HepG2 (cell line): ENCODE results near the gene LUZP1. TPM values are rescaled to one million over a fixed set of nuclear protein-coding genes. Genes with fewer than 3 reads are reported as not detected.
A peak's percentile ranks its signal among the peaks of the same experiment; 100 is the strongest.

Experiments used
- HNRNPK ChIP-seq: fragments of 200-400 bp; formaldehyde crosslinking; IDR thresholded peaks from 2 replicates; pipeline ENCODE4 v1.6.1; 2018; ENCODE audit warnings: low read length, low read depth, moderate library complexity, mild to moderate bottlenecking; ENCODE audit not compliant: poor library complexity, severe bottlenecking
- KDM6A ChIP-seq: IDR thresholded peaks from 2 replicates; pipeline ENCODE4 v1.6.1; 2016; ENCODE audit warnings: low read depth
- MATR3 ChIP-seq: sonication (generic); formaldehyde crosslinking; IDR thresholded peaks from 2 replicates; pipeline ENCODE4 v1.4.0; 2020; ENCODE audit warnings: missing genetic modification reagents
- MAZ ChIP-seq, 2 experiments: sonication (generic) in 1 of 2; formaldehyde crosslinking in 1 of 2; IDR thresholded peaks; 2 replicates each; pipeline versions ENCODE4 v1.5.0 to v1.6.1; 2012 to 2020; ENCODE audit warnings: low read depth in 2 of 2, mild to moderate bottlenecking in 2 of 2, borderline replicate concordance in 1 of 2, improper control_type of control experiment in 1 of 2, low read length in 1 of 2, missing genetic modification reagents in 1 of 2, moderate library complexity in 1 of 2
- MXD4 ChIP-seq: IDR thresholded peaks from 2 replicates; pipeline ENCODE4 v1.6.1; 2016; ENCODE audit warnings: mild to moderate bottlenecking, missing biosample characterization, missing genetic modification reagents
- NAIF1 ChIP-seq: sonication (generic); formaldehyde crosslinking; IDR thresholded peaks from 2 replicates; pipeline ENCODE4 v1.5.0; 2020; ENCODE audit warnings: mild to moderate bottlenecking, missing genetic modification reagents, borderline replicate concordance
- NFE2L2 ChIP-seq: fragments of 150-350 bp; IDR thresholded peaks from 2 replicates; pipeline ENCODE4 v1.6.1; 2014; ENCODE audit warnings: low read length
- RBM22 ChIP-seq: fragments of 200-400 bp; formaldehyde crosslinking; optimal IDR thresholded peaks from 2 replicates; pipeline ENCODE3; 2017; ENCODE audit warnings: mild to moderate bottlenecking, low read length, moderate library complexity
- REST ChIP-seq, 2 experiments: IDR thresholded peaks; 2 replicates each; pipeline ENCODE4 v1.6.1; 2011 to 2012; ENCODE audit warnings: low read length in 2 of 2, borderline replicate concordance in 1 of 2, low read depth in 1 of 2, mild to moderate bottlenecking in 1 of 2, moderate library complexity in 1 of 2
- RXRA ChIP-seq: sonication (generic); formaldehyde crosslinking; IDR thresholded peaks from 2 replicates; pipeline ENCODE4 v1.5.1; 2020; ENCODE audit warnings: missing genetic modification reagents
- TAF15 ChIP-seq: fragments of 200-400 bp; formaldehyde crosslinking; IDR thresholded peaks from one replicate; pipeline ENCODE4 v1.6.1; 2018; ENCODE audit warnings: mild to moderate bottlenecking, low read depth, low read length; ENCODE audit not compliant: poor library complexity, severe bottlenecking
- TEF ChIP-seq: sonication (generic); formaldehyde crosslinking; IDR thresholded peaks from 2 replicates; pipeline ENCODE4 v1.5.0; 2020; ENCODE audit warnings: missing genetic modification reagents
- YEATS4 ChIP-seq: sonication (generic); formaldehyde crosslinking; IDR thresholded peaks from 2 replicates; pipeline ENCODE4 v1.4.0; 2020; ENCODE audit warnings: missing genetic modification reagents, borderline replicate concordance
- ZBTB49 ChIP-seq: sonication (generic); formaldehyde crosslinking; IDR thresholded peaks from 2 replicates; pipeline ENCODE4 v1.4.0; 2020; ENCODE audit warnings: missing genetic modification reagents, borderline replicate concordance
- ZNF225 ChIP-seq: sonication (generic); formaldehyde crosslinking; IDR thresholded peaks from 2 replicates; pipeline ENCODE4 v1.4.0; 2020; ENCODE audit warnings: mild to moderate bottlenecking, missing genetic modification reagents
- ZNF354B ChIP-seq: sonication (generic); formaldehyde crosslinking; IDR thresholded peaks from 2 replicates; pipeline ENCODE4 v1.8.0; 2022; ENCODE audit warnings: mild to moderate bottlenecking, missing genetic modification reagents
- ZNF468 ChIP-seq: sonication (generic); formaldehyde crosslinking; IDR thresholded peaks from 2 replicates; pipeline ENCODE4 v1.8.0; 2022; ENCODE audit warnings: mild to moderate bottlenecking, moderate library complexity, missing genetic modification reagents
- ZNF775 ChIP-seq: sonication (generic); formaldehyde crosslinking; IDR thresholded peaks from 2 replicates; pipeline ENCODE4 v1.4.0; 2020; ENCODE audit warnings: missing genetic modification reagents, mild to moderate bottlenecking, moderate library complexity, borderline replicate concordance
- ZSCAN9 ChIP-seq: IDR thresholded peaks from 2 replicates; pipeline ENCODE4 v1.6.1; 2016; ENCODE audit warnings: borderline replicate concordance
- ZUFSP ChIP-seq: sonication (generic); formaldehyde crosslinking; IDR thresholded peaks from 2 replicates; pipeline ENCODE4 v1.9.0; 2021; ENCODE audit warnings: missing genetic modification reagents, mild to moderate bottlenecking, borderline replicate concordance
- ZZZ3 ChIP-seq: sonication (generic); formaldehyde crosslinking; IDR thresholded peaks from 2 replicates; pipeline ENCODE4 v1.4.0; 2020; ENCODE audit warnings: missing genetic modification reagents, mild to moderate bottlenecking, borderline replicate concordance
- polyA plus RNA-seq, 8 experiments: library from polyadenylated mRNA; depleted of rRNA in 3 of 8; stranded (reverse) in 7 of 8; unstranded in 1 of 8; fragments of >200 nt; fragmentation: Illumina TruSeq in 4 of 8; extraction: Trizol in 4 of 8; gene quantifications; 2 replicates each; pipeline versions ENCODE4 v1.2.1 to v1.2.3, GENCODE V29; 2011 to 2016; ENCODE audit warnings: low read depth in 4 of 8, missing spikeins in 1 of 8, mixed read lengths in 1 of 8; ENCODE audit not compliant: insufficient read depth in 1 of 8
- total RNA-seq, 5 experiments: library from RNA; depleted of rRNA; stranded (reverse); fragments of >200 nt; fragmentation: Illumina TruSeq; extraction: Trizol; gene quantifications; 2 replicates each; pipeline ENCODE4 v1.2.3, GENCODE V29; 2016; ENCODE audit warnings: low read depth in 1 of 5

LUZP1 gene
- total and polyA plus RNA-seq, 2 of the 13 experiments (the other 11 are each of a cell fraction or from before 2014, with no cell fraction given): 6.9 to 12.7 TPM

GRCh38 chr1:23168445-23169194 lies at the start of gene LUZP1 (continued):
- TF ChIP-seq ZZZ3: no peak
- TF ChIP-seq YEATS4 (CRISPR knock-in tag): no peak
- TF ChIP-seq REST (IDR thresholded peaks at IDR 0.05; ENCODE audit: borderline replicate concordance in 1 of 2, low read depth in 1 of 2, low read length in 2 of 2): peak in 1 of 2 experiments; percentile 69; a peak in 1 of 4 replicates
- TF ChIP-seq MAZ (IDR thresholded peaks at IDR 0.05; ENCODE audit: borderline replicate concordance, low read depth, low read length): no peak
- 0 out of 2 replicates have a peak, but pooled peaks have one; percentile 37 for TF ChIP-seq MAZ (CRISPR knock-in tag; IDR thresholded peaks at IDR 0.05; ENCODE audit: low read depth)
- no peak for TF ChIP-seq NAIF1 (CRISPR knock-in tag)
- no peak for TF ChIP-seq MXD4 (CRISPR knock-in tag)
- no peak for TF ChIP-seq RBM22
- TF ChIP-seq TAF15: no peak
- TF ChIP-seq ZNF225: no peak
- TF ChIP-seq ZUFSP: no peak
- TF ChIP-seq ZSCAN9 (CRISPR knock-in tag): no peak
- TF ChIP-seq ZBTB49 (CRISPR knock-in tag): no peak
- TF ChIP-seq HNRNPK: peak; percentile 65
- TF ChIP-seq NFE2L2: no peak
- TF ChIP-seq KDM6A (CRISPR knock-in tag): no peak
- TF ChIP-seq ZNF775 (CRISPR knock-in tag): no peak
- no peak for TF ChIP-seq RXRA
- TF ChIP-seq ZNF354B (CRISPR knock-in tag): no peak
- no peak for TF ChIP-seq ZNF468 (CRISPR knock-in tag)
- TF ChIP-seq MATR3 (CRISPR knock-in tag): no peak
- no peak for TF ChIP-seq TEF (CRISPR knock-in tag)
